ENCODE measurements around the gene TPRG1.

DNA sequence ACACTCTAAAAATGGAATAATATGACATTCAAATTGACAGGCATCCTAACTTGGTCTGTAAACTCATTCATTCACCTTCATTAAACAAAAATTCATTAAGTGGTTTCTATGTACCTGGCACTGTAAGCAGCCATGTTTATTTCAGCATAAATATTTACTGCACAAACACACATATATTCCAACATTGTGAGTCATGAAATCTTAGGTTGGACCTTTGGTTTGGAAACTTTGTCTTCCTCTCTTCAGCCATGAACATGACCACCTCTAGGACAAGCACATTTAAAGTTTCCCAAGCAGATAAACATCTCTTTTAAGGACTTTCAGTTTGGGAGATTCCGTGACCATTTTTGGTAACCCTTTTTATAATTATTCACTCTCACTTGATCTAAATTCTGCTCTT is 131.8 kb downstream of the TPRG1 start:
- TF ChIP-seq CHD1 (IDR thresholded peaks at IDR 0.05; ENCODE audit: low read depth, low read length) (no peak), POLR2A (IDR thresholded peaks at IDR 0.05; ENCODE audit: low read depth, low read length) (no peak)
- TF ChIP-seq, protein P1, sequence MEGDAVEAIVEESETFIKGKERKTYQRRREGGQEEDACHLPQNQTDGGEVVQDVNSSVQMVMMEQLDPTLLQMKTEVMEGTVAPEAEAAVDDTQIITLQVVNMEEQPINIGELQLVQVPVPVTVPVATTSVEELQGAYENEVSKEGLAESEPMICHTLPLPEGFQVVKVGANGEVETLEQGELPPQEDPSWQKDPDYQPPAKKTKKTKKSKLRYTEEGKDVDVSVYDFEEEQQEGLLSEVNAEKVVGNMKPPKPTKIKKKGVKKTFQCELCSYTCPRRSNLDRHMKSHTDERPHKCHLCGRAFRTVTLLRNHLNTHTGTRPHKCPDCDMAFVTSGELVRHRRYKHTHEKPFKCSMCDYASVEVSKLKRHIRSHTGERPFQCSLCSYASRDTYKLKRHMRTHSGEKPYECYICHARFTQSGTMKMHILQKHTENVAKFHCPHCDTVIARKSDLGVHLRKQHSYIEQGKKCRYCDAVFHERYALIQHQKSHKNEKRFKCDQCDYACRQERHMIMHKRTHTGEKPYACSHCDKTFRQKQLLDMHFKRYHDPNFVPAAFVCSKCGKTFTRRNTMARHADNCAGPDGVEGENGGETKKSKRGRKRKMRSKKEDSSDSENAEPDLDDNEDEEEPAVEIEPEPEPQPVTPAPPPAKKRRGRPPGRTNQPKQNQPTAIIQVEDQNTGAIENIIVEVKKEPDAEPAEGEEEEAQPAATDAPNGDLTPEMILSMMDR (conservative IDR thresholded peaks at IDR 0.05; ENCODE audit: low read depth, low read length), result no peak
